Measurements from ENCODE around the gene GNG12.
"Not testable (repeated sequence)": the region's sequence is repeated elsewhere in the genome, so short reads cannot be mapped to it uniquely, and the experiment has no call there.

GNG12 gene

GRCh38 chr1:67749844-67750690 lies 83.2 kb downstream of the GNG12 start:
- peak in 1 of 2 donors; percentile 44 for DNase-seq

- DNase-seq: no peak
Observed at GRCh38 chr1:67749263-67749843, 83.9 kb downstream of the GNG12 start.

GRCh38 chr1:67748630-67749029 lies 84.6 kb downstream of the GNG12 start:
- no peak for DNase-seq

GRCh38 chr1:67747671-67748546 lies 85.4 kb downstream of the GNG12 start:
- DNase-seq: no peak

- peak in 1 of 2 donors; percentile 48 for DNase-seq
Observed at GRCh38 chr1:67745875-67746698, 87.2 kb downstream of the GNG12 start.

GRCh38 chr1:67743072-67743725 lies 90.1 kb downstream of the GNG12 start:
- no peak for DNase-seq

- DNase-seq: no peak
Observed at GRCh38 chr1:67741736-67742135, 91.5 kb downstream of the GNG12 start.

GRCh38 chr1:67741121-67741520 lies 92.1 kb downstream of the GNG12 start:
- DNase-seq: peak in 1 of 2 donors; percentile 54

- no peak for DNase-seq
Observed at GRCh38 chr1:67740543-67740942, 92.7 kb downstream of the GNG12 start.

GRCh38 chr1:67739361-67739760 lies 93.9 kb downstream of the GNG12 start:
- DNase-seq: no peak

- DNase-seq: no peak
Observed at GRCh38 chr1:67738401-67738800, 94.9 kb downstream of the GNG12 start.

GRCh38 chr1:67737875-67738274 lies 95.4 kb downstream of the GNG12 start:
- no peak for DNase-seq

- DNase-seq: no peak
Observed at GRCh38 chr1:67736750-67737149, 96.5 kb downstream of the GNG12 start.

GRCh38 chr1:67735806-67736627 lies 97.2 kb downstream of the GNG12 start:
- peak in 1 of 2 donors; percentile 68 for DNase-seq

GRCh38 chr1:67735206-67735605 lies 98.1 kb downstream of the GNG12 start:
- DNase-seq: no peak

- DNase-seq: no peak
Observed at GRCh38 chr1:67734323-67734690, 99.0 kb downstream of the GNG12 start.

GRCh38 chr1:67733681-67734322 lies 99.5 kb downstream of the GNG12 start:
- no peak for DNase-seq

GRCh38 chr1:67732750-67733151 lies 100.5 kb downstream of the GNG12 start:
- DNase-seq: peak in 1 of 2 donors; percentile 74

- DNase-seq: no peak
Observed at GRCh38 chr1:67731322-67731721, 101.9 kb downstream of the GNG12 start.

- not testable (repeated sequence) for DNase-seq
Observed at GRCh38 chr1:67730312-67730711, 103.0 kb downstream of the GNG12 start.

- DNase-seq: no peak
Observed at GRCh38 chr1:67729872-67730271, 103.4 kb downstream of the GNG12 start.

All from bone marrow (tissue), 2 donors.